H1 (cell line): ENCODE results near the gene CEACAM6.

Experiments used
- ATF3 ChIP-seq: IDR thresholded peaks from 2 replicates; pipeline ENCODE4 v1.6.1; 2011; ENCODE audit warnings: low read depth, mild to moderate bottlenecking, low read length; ENCODE audit not compliant: insufficient read depth
- CHD2 ChIP-seq: IDR thresholded peaks from 2 replicates; pipeline ENCODE4 v1.6.1; 2012; ENCODE audit warnings: low read length, improper control_type of control experiment
- CREB1 ChIP-seq: IDR thresholded peaks from 2 replicates; pipeline ENCODE4 v1.6.1; 2012; ENCODE audit warnings: inconsistent platforms
- CTCF ChIP-seq, 3 experiments: IDR thresholded peaks; 1 replicate in 2 of 3; 2 replicates in 1 of 3; pipeline versions ENCODE4 v1.5.1 to v1.6.1; 2011; ENCODE audit warnings: low read length in 3 of 3, mild to moderate bottlenecking in 3 of 3, inconsistent platforms in 2 of 3, low read depth in 1 of 3, moderate library complexity in 1 of 3; ENCODE audit not compliant: insufficient read depth in 1 of 3; ENCODE audit errors: control extremely low read depth in 1 of 3
- EP300 ChIP-seq, 2 experiments: IDR thresholded peaks; 1 replicate in 1 of 2; 2 replicates in 1 of 2; pipeline ENCODE4 v1.6.1; 2011 to 2012; ENCODE audit warnings: low read depth in 2 of 2, low read length in 2 of 2, mild to moderate bottlenecking in 2 of 2, borderline replicate concordance in 1 of 2, inconsistent platforms in 1 of 2, moderate library complexity in 1 of 2
- HDAC2 ChIP-seq, 2 experiments: fragments of 300-600 bp in 1 of 2; sonication (generic) in 1 of 2; IDR thresholded peaks; 2 replicates each; pipeline ENCODE4 v1.6.1; 2011 to 2012; ENCODE audit warnings: low read depth in 2 of 2, low read length in 2 of 2, mild to moderate bottlenecking in 2 of 2, moderate library complexity in 2 of 2, borderline replicate concordance in 1 of 2, inconsistent platforms in 1 of 2
- KDM1A ChIP-seq: fragments of 200-600, 300-600 bp; sonication (generic); IDR thresholded peaks from 2 replicates; pipeline ENCODE4 v1.7.1; 2016; ENCODE audit warnings: mild to moderate bottlenecking, low read length, borderline replicate concordance
- PHF8 ChIP-seq: fragments of 200-600 bp; sonication (generic); conservative IDR thresholded peaks from 2 replicates; pipeline ENCODE4 v1.7.1; 2012; ENCODE audit warnings: low read depth, mild to moderate bottlenecking, inconsistent platforms, low read length, moderate library complexity
- POLR2A ChIP-seq, 2 experiments: IDR thresholded peaks; 1 replicate in 1 of 2; 2 replicates in 1 of 2; pipeline ENCODE4 v1.6.1; 2011; ENCODE audit warnings: low read depth in 2 of 2, low read length in 2 of 2, mild to moderate bottlenecking in 2 of 2; ENCODE audit errors: control extremely low read depth in 1 of 2
- POLR2AphosphoS5 ChIP-seq: IDR thresholded peaks from 2 replicates; pipeline ENCODE4 v1.6.1; 2011; ENCODE audit warnings: low read depth, low read length
- RFX5 ChIP-seq: IDR thresholded peaks from 2 replicates; pipeline ENCODE4 v1.6.1; 2011; ENCODE audit warnings: low read depth, low read length, improper control_type of control experiment, borderline replicate concordance
- RXRA ChIP-seq: IDR thresholded peaks from 2 replicates; pipeline ENCODE4 v1.6.1; 2011; ENCODE audit warnings: low read depth, mild to moderate bottlenecking, low read length, moderate library complexity; ENCODE audit not compliant: insufficient read depth
- TAF1 ChIP-seq: IDR thresholded peaks from 2 replicates; pipeline ENCODE4 v1.6.1; 2011; ENCODE audit warnings: mild to moderate bottlenecking, low read depth, low read length

- TF ChIP-seq CHD2, result no peak
- TF ChIP-seq EP300 (IDR thresholded peaks at IDR 0.05; ENCODE audit: borderline replicate concordance in 1 of 2, low read depth in 2 of 2, low read length in 2 of 2), result no peak
- TF ChIP-seq CTCF (IDR thresholded peaks at IDR 0.05; ENCODE audit: control extremely low read depth in 1 of 3, insufficient read depth in 1 of 3, low read depth in 1 of 3, low read length in 3 of 3), result peak; percentile 17 to 38 (median 26); a peak in 3 of 4 replicates
- TF ChIP-seq POLR2A (IDR thresholded peaks at IDR 0.05; ENCODE audit: control extremely low read depth in 1 of 2, low read depth in 2 of 2, low read length in 2 of 2), result no peak
- no peak for TF ChIP-seq RXRA
- no peak for TF ChIP-seq HDAC2 (IDR thresholded peaks at IDR 0.05; ENCODE audit: borderline replicate concordance in 1 of 2, low read depth in 2 of 2, low read length in 2 of 2)
- no peak for TF ChIP-seq KDM1A
- TF ChIP-seq RFX5, result no peak
- TF ChIP-seq ATF3, result no peak
- no peak for TF ChIP-seq TAF1
- TF ChIP-seq POLR2AphosphoS5, result no peak
- no peak for TF ChIP-seq CREB1
- no peak for TF ChIP-seq PHF8
Measured at GRCh38 chr19:41746593-41747227, 8.6 kb upstream of the CEACAM6 start.
